Progenitor cell of endocrine pancreas (in vitro differentiated cells): Measurements from ENCODE around the gene CFAP100. TPM values are rescaled to one million over a fixed set of nuclear protein-coding genes. Genes with fewer than 3 reads are reported as not detected.

Source experiments
- DNase-seq: peaks from one replicate; pipeline ENCODE4 v3.0.0; 2021; ENCODE audit warnings: low spot score; ENCODE audit not compliant: unreplicated experiment
- H3K27ac Mint-ChIP-seq: 2 replicates; pipeline ENCODE4 v1.8.0; 2021; ENCODE audit warnings: mild to moderate bottlenecking, moderate library complexity, mixed read lengths
- H3K27me3 Mint-ChIP-seq: 2 replicates; pipeline ENCODE4 v1.8.0; 2021; ENCODE audit warnings: mixed read lengths
- H3K36me3 Mint-ChIP-seq: 2 replicates; pipeline ENCODE4 v1.8.0; 2022; ENCODE audit warnings: mixed read lengths; ENCODE audit not compliant: insufficient read depth
- H3K4me1 Mint-ChIP-seq: 2 replicates; pipeline ENCODE4 v1.8.0; 2021; ENCODE audit warnings: low read depth, mixed read lengths
- H3K4me3 Mint-ChIP-seq: 2 replicates; pipeline ENCODE4 v1.8.0; 2021; ENCODE audit warnings: low read depth, mild to moderate bottlenecking, moderate library complexity, mixed read lengths
- H3K9me3 Mint-ChIP-seq: 2 replicates; pipeline ENCODE4 v1.8.0; 2021; ENCODE audit warnings: low read depth, mixed read lengths
- CTCF ChIP-seq: fragments of 200-600 bp; sonication (generic); IDR thresholded peaks from one replicate; pipeline ENCODE4 v1.5.0; 2021; ENCODE audit warnings: antibody characterized with exemption, mild to moderate bottlenecking; ENCODE audit not compliant: unreplicated experiment
- total RNA-seq: library from RNA; stranded (reverse); gene quantifications from 2 replicates; pipeline ENCODE4 v1.2.1, GENCODE V29; 2021

The CFAP100 gene
- total RNA-seq, 1 donor from 2014 or later: 0.79 TPM

DNA sequence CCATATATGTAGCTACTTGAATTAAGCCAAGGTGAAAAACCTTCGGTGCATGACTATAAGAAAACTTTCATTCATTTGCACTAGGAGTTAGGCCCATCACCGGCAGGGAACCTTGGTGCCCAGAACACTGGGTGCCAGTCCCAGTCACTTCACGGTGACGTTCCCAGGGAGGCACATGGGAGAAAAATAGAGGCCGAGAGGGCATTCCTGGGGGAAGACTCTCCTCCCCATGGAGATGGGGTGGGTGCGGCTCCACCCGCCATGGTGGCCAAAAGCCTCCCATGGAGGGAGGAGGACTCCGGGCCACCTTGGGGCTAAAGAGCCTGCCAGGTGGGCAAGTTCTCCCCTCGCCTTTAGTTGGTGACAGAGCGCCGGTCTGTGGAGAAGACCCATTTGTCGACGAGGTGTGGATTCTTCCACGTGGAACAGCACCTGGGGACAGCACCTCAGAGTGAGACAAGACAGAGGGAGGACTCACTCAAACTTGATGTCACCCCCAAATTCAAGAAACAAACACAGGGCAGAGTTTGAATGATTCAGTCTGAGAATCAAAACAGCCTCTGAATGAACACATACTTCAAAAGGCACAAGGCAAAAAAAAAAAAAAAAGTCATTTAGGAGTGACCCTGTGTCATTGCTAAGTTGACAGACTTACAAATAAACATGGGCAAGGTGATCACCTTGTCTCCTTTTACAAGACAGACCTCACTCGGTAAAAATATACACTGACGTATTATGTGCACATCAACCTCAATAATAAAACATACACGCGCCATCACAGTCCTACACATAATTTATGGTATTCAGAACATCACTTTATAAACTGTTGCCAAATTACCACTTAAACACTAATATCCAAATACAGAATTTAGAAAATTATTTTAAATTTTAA, 42.4 kb downstream of the CFAP100 start:
- peaks cover 2% of the 10 kb centered on the region for H3K36me3 Mint-ChIP-seq
- no peak for DNase-seq
- H3K4me1 Mint-ChIP-seq: no peaks in the 10 kb centered on the region
- no peaks in the 10 kb centered on the region for H3K9me3 Mint-ChIP-seq
- no peak for TF ChIP-seq CTCF
- no peak overlapping the region for H3K27ac Mint-ChIP-seq
- H3K4me3 Mint-ChIP-seq: no peak overlapping the region
- no peaks in the 10 kb centered on the region for H3K27me3 Mint-ChIP-seq

DNA sequence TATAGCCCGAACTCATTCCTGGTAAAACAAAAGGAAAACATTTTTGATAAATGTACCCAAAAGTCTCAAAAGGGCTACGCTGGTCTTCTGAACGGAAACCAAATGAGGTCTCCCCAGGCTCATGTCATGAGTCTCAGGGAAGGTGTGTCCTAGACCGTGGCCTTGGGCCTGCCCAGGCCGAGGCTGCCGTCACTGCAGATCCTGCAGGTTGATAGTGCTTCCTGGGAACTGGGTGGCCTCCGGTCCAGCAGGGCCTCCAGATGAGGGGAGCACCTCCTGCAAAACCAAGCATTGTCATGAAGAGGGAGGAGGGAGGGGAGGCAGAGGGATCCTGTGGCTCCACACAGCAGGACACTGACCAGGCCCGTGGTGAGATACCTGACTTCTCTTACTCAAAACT, 43.5 kb downstream of the CFAP100 start:
- H3K4me3 Mint-ChIP-seq: no peak overlapping the region
- no peaks in the 10 kb centered on the region for H3K9me3 Mint-ChIP-seq
- no peaks in the 10 kb centered on the region for H3K36me3 Mint-ChIP-seq
- DNase-seq: no peak
- no peak for TF ChIP-seq CTCF
- H3K27ac Mint-ChIP-seq: no peak overlapping the region
- no peaks in the 10 kb centered on the region for H3K4me1 Mint-ChIP-seq
- H3K27me3 Mint-ChIP-seq: no peaks in the 10 kb centered on the region

DNA sequence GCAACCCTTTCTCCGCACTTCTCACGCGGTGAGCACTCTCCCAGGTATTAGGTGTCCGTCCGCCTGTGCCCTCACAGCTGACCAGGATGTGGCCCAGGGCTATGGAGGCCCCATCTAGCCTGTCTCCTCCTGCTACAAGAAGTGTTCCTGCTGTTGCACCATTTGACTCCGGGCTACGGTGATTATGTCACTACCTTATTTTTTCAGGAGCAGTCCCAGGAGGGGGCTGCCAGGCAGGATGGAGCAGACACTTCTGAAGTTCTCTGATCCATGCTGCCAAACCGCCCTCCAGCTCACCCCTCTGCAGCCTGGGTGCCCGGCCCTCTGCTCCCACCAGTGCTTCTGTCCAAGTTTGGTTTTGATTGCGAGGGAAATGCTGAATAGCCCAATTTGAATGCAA, 44.0 kb downstream of the CFAP100 start:
- no peak for DNase-seq
- H3K27ac Mint-ChIP-seq: no peak overlapping the region
- H3K36me3 Mint-ChIP-seq: no peaks in the 10 kb centered on the region

GRCh38 chr3:126439346-126439967, 44.7 kb downstream of the CFAP100 start:
- Mint-ChIP-seq H3K9me3 (no peaks in the 10 kb centered on the region), H3K36me3 (no peaks in the 10 kb centered on the region), H3K4me3 (no peak overlapping the region), H3K27me3 (no peaks in the 10 kb centered on the region), H3K4me1 (no peaks in the 10 kb centered on the region), H3K27ac (no peak overlapping the region)
- no peak for TF ChIP-seq CTCF
- no peak for DNase-seq

More for the DNA sequence above, 44.0 kb downstream of the CFAP100 start:
- no peak overlapping the region for H3K4me3 Mint-ChIP-seq
- no peaks in the 10 kb centered on the region for H3K9me3 Mint-ChIP-seq
- no peaks in the 10 kb centered on the region for H3K27me3 Mint-ChIP-seq
- TF ChIP-seq CTCF: no peak
- H3K4me1 Mint-ChIP-seq: no peaks in the 10 kb centered on the region

DNA sequence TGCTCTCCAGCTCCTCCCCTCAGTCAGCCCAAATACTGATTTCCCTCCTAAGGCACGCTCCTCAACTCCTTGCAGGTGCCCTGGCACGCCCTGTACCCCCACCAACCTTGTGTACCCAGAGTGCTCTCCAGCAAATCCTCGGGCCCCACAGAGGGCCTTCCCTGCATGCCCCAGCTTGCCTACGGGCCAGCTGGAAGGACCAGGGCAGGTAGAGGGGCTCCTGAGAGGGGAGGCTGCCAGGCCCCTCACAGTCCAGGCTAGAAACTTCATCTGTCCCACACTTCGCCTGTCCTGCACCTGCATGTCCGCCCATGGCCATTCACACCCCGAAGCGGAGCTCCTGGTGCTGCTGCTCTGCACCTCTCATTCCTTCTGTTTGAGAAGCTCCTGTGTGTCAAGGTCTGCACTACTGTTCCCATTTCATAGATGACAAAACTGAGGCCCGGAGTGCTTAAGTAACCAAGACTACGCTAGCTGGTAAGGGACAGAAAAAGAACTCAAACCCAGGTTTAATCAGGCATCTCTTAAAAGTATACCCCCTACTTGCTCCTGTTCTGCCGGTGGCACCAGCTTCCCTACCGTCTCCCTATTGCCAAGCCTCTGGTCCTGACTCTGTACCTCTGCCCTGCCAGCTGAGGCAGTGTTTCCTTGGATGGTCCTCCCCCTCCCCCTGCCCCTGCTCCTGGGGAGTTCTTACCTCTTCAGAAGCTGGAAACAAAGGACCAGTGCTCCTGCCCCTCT, 45.4 kb downstream of the CFAP100 start:
- no peaks in the 10 kb centered on the region for H3K27me3 Mint-ChIP-seq
- DNase-seq: no peak
- H3K4me3 Mint-ChIP-seq: no peak overlapping the region
- no peaks in the 10 kb centered on the region for H3K36me3 Mint-ChIP-seq
- no peak overlapping the region for H3K27ac Mint-ChIP-seq
- TF ChIP-seq CTCF: no peak
- no peaks in the 10 kb centered on the region for H3K4me1 Mint-ChIP-seq
- H3K9me3 Mint-ChIP-seq: no peaks in the 10 kb centered on the region
